Measurements from ENCODE around the gene POLR2B. TPM values are rescaled to one million over a fixed set of nuclear protein-coding genes. Genes with fewer than 3 reads are reported as not detected.
"Not testable (repeated sequence)": the region's sequence is repeated elsewhere in the genome, so short reads cannot be mapped to it uniquely, and the experiment has no call there.

The POLR2B gene
- total RNA-seq: 100 to 1,000 TPM in 1 of 2 experiments, 10 to 100 TPM in 1; 95.8 to 104 TPM

DNA sequence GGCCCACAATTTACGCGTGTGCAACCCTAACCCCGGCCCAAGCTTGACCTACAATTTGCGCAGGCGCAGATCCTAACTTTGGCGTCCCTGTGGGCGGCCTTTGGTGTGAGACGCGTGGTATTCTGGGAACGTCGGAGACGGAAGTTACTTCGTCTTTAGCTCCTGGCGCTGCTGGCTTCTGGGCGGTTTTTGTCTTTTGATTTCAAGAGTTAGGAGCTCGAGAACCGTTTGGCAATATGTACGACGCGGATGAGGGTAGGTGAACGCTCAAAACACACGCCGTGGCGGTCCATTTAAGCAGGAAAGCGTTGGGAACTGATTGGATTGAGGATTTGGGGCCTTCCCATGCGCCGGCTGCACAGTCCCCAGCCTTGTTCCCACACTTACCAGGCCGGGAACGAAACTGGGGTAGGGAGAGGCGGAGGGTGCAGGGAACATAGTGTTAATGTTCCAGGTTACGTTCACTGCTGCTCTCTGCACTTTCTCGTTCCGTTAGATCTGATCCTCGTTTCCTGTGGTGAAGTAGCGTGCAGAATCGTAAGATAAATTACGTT lies at the start of gene POLR2B:
TSS of gene POLR2B (plus strand) at position 147 of the 554 bp plus-strand sequence. CDS start at position 237, 90 bp downstream.
- Mint-ChIP-seq H3K27ac (peak within 1 kb of the TSS; percentile 99), H3K36me3 (ENCODE audit: low read depth) (peaks cover 48% of the 10 kb centered on the region)

DNA sequence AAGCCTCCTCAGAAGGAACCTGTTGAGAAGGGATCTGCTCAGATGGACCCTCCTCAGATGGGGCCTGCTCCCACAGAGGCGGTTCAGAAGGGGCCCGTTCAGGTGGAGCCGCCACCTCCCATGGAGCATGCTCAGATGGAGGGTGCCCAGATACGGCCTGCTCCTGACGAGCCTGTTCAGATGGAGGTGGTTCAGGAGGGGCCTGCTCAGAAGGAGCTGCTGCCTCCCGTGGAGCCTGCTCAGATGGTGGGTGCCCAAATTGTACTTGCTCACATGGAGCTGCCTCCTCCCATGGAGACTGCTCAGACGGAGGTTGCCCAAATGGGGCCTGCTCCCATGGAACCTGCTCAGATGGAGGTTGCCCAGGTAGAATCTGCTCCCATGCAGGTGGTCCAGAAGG lies 48.1 kb upstream of the POLR2B start:
- Mint-ChIP-seq H3K27ac (no peak overlapping the region), H3K4me3 (no peak overlapping the region), H3K9me3 (no peaks in the 10 kb centered on the region), H3K27me3 (ENCODE audit: low read depth) (no peaks in the 10 kb centered on the region), H3K4me1 (ENCODE audit: low read depth) (peaks cover 29% of the 10 kb centered on the region), H3K36me3 (ENCODE audit: low read depth) (peaks cover 20% of the 10 kb centered on the region)
- intact Hi-C loops (cut with micrococcal nuclease): no loop called here
- DNase-seq: no peak
- CTCF ChIA-PET: no interaction called here

More for the DNA sequence above, at the start of gene POLR2B:
- Mint-ChIP-seq H3K9me3 (peaks cover 3% of the 10 kb centered on the region), H3K4me1 (ENCODE audit: low read depth) (peaks cover 45% of the 10 kb centered on the region), H3K27me3 (ENCODE audit: low read depth) (no peaks in the 10 kb centered on the region), H3K4me3 (peak within 1 kb of the TSS; percentile 100)
- peak; percentile 93 for DNase-seq
- CTCF ChIA-PET: interaction anchor here (1.0 to 1.3 kb wide), 2 partner anchors 16 to 72 kb away, joined by 3 read pairs; partner anchors contain the start of gene REST
- intact Hi-C loops (cut with micrococcal nuclease): loop anchor here (1.0 to 10.0 kb wide), 8 partner anchors 327 to 1632 kb away; partner anchors contain the start of genes AASDH, CLOCK, EXOC1 and PAICS

DNA sequence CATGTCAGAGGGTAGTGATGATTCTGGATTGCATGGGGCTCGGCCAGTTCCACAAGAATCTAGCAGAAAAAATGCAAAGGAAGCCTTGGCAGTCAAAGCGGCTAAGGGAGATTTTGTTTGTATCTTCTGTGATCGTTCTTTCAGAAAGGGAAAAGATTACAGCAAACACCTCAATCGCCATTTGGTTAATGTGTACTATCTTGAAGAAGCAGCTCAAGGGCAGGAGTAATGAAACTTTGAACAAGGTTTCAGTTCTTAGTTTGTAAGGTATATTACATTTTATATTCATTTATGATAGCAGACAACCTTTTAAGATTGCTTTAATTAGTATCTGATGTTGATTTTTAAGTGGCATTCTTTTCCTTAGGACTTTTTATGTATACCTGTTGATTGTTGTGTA lies 46.8 kb upstream of the POLR2B start:
- Mint-ChIP-seq H3K27ac (no peak overlapping the region), H3K4me3 (no peak overlapping the region), H3K36me3 (ENCODE audit: low read depth) (peaks cover 21% of the 10 kb centered on the region), H3K9me3 (no peaks in the 10 kb centered on the region), H3K27me3 (ENCODE audit: low read depth) (no peaks in the 10 kb centered on the region), H3K4me1 (ENCODE audit: low read depth) (peaks cover 29% of the 10 kb centered on the region)
- intact Hi-C loops (cut with micrococcal nuclease): no loop called here
- no peak for DNase-seq
- CTCF ChIA-PET: interaction anchor here (1.2 kb wide), 1 partner anchor 23 kb away, joined by 3 read pairs; no protein-coding TSS in a partner anchor

DNA sequence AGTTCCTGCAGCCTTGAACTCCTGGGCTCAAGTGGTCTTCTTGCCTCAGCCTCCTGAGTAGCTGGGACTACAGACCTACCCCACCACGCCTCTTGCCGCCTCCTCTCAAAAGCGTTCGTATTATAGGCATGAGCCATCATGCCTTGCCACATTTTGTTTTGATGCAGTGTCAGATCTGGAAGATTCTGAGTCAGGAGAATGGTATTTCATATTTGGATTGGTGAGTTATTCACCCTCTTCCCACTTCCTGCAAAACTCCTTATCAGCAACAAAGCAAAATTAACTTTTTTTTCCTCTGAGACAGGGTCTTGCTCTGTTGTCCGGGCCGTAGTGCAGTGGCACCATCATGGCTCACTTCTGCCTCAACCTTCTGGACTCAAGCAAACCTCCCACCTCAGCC lies 41.4 kb upstream of the POLR2B start:
- peaks cover 15% of the 10 kb centered on the region for H3K36me3 Mint-ChIP-seq (ENCODE audit: low read depth)
- CTCF ChIA-PET: no interaction called here
- intact Hi-C loops (cut with micrococcal nuclease): no loop called here
- peaks cover 8% of the 10 kb centered on the region for H3K4me1 Mint-ChIP-seq (ENCODE audit: low read depth)
- H3K9me3 Mint-ChIP-seq: no peaks in the 10 kb centered on the region
- DNase-seq: no peak
- H3K4me3 Mint-ChIP-seq: no peak overlapping the region
- no peaks in the 10 kb centered on the region for H3K27me3 Mint-ChIP-seq (ENCODE audit: low read depth)
- peak overlapping the region; percentile 7 for H3K27ac Mint-ChIP-seq

DNA sequence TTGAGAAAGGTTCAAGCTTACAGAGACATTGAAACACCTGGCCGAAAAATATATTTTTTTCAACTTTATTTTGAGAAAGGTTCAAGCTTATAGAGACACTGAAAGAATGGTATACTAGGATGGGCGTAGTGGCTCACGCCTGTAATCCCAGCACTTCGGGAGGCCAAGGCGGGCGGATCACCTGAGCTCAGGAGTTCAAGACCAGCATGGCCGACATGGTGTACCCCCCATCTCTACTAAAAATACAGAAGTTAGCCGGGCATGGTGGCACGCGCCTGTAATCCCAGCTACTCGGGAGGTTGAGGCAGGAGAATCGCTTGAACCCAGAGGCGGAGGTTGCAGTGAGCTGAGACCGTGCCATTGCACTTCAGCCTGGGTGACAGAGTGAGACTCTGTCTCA lies 38.9 kb upstream of the POLR2B start:
- H3K36me3 Mint-ChIP-seq (ENCODE audit: low read depth): peaks cover 14% of the 10 kb centered on the region
- H3K4me1 Mint-ChIP-seq (ENCODE audit: low read depth); CTCF ChIA-PET; H3K9me3 Mint-ChIP-seq; H3K27me3 Mint-ChIP-seq (ENCODE audit: low read depth); intact Hi-C loops (cut with micrococcal nuclease); H3K4me3 Mint-ChIP-seq; DNase-seq; H3K27ac Mint-ChIP-seq: not testable (repeated sequence)

DNA sequence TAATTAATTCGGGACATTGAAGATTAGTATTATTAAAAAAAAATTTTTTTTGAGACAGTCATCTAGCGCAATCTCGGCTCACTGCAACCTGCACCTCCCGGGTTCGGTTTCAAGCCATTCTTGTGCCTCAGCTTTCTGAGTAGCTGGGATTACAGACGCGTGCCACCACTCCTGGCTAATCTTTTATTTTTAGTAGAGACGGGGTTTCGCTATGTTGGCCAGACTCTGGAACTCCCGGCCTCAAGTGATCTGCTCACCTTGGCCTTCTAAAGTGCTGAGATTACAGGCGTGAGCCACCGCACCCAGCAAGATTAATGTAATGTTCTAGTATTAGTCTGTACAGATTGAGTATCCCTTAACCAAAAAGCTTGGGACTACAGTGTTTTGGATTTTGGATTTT lies 38.3 kb upstream of the POLR2B start:
- CTCF ChIA-PET: interaction anchor here (1.1 kb wide), 1 partner anchor 20 kb away, joined by 3 read pairs; no protein-coding TSS in a partner anchor
- H3K4me3 Mint-ChIP-seq: no peak overlapping the region
- H3K4me1 Mint-ChIP-seq (ENCODE audit: low read depth): no peaks in the 10 kb centered on the region
- no peak overlapping the region for H3K27ac Mint-ChIP-seq
- H3K9me3 Mint-ChIP-seq: no peaks in the 10 kb centered on the region
- peaks cover 14% of the 10 kb centered on the region for H3K36me3 Mint-ChIP-seq (ENCODE audit: low read depth)
- DNase-seq: no peak
- H3K27me3 Mint-ChIP-seq (ENCODE audit: low read depth): no peaks in the 10 kb centered on the region
- intact Hi-C loops (cut with micrococcal nuclease): no loop called here

DNA sequence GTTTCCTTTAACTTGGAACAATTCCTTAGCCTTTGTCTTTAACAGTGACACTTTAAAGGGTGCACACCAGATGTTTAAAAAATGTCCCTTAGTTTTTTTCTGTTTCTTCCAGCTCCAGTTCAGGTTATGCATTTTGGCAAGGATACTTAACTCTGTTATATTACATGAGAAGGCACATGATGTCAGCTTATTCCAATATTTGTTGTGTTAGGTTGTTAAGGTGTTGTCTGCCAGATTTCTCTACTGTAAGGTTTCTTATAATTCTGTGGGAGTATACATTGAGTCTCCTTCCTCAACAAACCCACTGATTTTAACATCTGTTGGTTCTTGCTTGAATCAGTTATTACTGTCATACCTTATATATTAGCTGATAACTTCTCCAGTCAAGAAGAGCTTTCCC lies 37.7 kb upstream of the POLR2B start:
- no peaks in the 10 kb centered on the region for H3K9me3 Mint-ChIP-seq
- intact Hi-C loops (cut with micrococcal nuclease): no loop called here
- H3K4me1 Mint-ChIP-seq (ENCODE audit: low read depth): no peaks in the 10 kb centered on the region
- H3K27ac Mint-ChIP-seq: no peak overlapping the region
- H3K27me3 Mint-ChIP-seq (ENCODE audit: low read depth): no peaks in the 10 kb centered on the region
- CTCF ChIA-PET: interaction anchor here (1.1 kb wide), 1 partner anchor 20 kb away, joined by 3 read pairs; no protein-coding TSS in a partner anchor
- no peak for DNase-seq
- no peak overlapping the region for H3K4me3 Mint-ChIP-seq
- peaks cover 14% of the 10 kb centered on the region for H3K36me3 Mint-ChIP-seq (ENCODE audit: low read depth)

DNA sequence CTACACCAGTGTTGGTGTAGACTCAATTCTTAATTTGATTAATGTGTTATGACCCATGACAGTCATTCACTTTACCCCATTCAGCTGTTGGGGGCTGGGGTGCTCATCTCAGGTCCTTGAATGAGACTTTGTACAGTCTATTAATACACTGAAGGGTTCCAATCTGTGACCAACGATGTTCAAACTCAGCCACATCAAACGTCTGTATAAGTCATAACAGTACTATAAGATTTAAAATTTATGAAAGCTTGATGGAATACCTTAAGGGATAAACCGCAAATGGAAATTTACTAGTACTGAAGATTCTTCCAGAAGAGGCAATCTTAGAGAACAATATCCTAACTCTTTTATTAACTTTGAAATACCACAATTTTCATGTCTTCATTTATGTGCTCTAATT lies 37.3 kb upstream of the POLR2B start:
- H3K36me3 Mint-ChIP-seq (ENCODE audit: low read depth): peaks cover 14% of the 10 kb centered on the region

DNA sequence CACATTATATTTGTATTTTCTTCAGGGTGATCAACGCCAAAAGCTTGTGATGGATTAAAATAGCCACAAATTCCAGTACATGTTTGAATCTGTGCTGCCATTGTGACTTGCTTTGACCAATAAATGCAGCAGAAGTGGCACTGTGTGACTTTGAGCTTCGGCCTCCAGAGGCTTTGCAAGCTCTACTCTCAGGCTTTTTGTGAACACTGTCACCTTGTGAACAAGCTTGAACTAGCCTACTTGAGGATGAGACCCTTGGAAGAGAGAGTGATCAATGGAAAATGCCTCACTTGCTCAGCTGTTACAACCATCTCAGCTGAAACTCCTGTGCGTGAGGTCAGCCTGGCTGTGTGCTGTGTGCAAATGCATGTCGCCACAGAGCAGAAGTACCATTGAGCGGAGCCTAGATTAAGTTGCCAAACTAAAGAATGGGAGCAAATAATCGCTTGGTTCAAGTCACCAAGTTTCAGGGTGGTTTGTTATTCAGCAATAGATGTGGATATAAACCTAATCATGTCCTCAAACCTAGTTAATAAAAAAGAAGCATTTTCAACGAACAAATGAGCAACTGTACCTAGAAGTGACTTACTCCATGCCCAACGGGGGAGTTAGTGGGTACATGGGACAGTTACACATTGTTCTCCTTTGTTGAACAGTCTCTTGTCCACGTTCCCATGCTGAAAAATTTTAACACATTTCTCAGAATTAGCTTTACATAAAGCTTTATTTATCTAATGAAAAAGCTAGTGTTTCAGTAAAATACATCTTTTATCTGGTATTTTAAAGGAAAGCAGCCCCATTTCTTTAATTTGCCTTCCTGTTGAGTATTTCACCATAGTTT lies 24.8 kb upstream of the POLR2B start:
- no peaks in the 10 kb centered on the region for H3K4me1 Mint-ChIP-seq (ENCODE audit: low read depth)
- H3K4me3 Mint-ChIP-seq: no peak overlapping the region
- H3K9me3 Mint-ChIP-seq: no peaks in the 10 kb centered on the region
- intact Hi-C loops (cut with micrococcal nuclease): no loop called here
- H3K36me3 Mint-ChIP-seq (ENCODE audit: low read depth): no peaks in the 10 kb centered on the region
- H3K27ac Mint-ChIP-seq: no peak overlapping the region
- H3K27me3 Mint-ChIP-seq (ENCODE audit: low read depth): no peaks in the 10 kb centered on the region
- no peak for DNase-seq
- CTCF ChIA-PET: interaction anchor here (0.6 kb wide), 1 partner anchor 39 kb away, joined by 3 read pairs; no protein-coding TSS in a partner anchor

More for the DNA sequence above, 37.3 kb upstream of the POLR2B start:
- H3K4me1 Mint-ChIP-seq (ENCODE audit: low read depth): no peaks in the 10 kb centered on the region
- DNase-seq: no peak
- no peaks in the 10 kb centered on the region for H3K27me3 Mint-ChIP-seq (ENCODE audit: low read depth)
- H3K27ac Mint-ChIP-seq: no peak overlapping the region
- H3K9me3 Mint-ChIP-seq: no peaks in the 10 kb centered on the region
- H3K4me3 Mint-ChIP-seq: no peak overlapping the region
- CTCF ChIA-PET: interaction anchor here (0.9 to 1.1 kb wide), 2 partner anchors 8 to 19 kb away, joined by 3 read pairs; no protein-coding TSS in a partner anchor
- intact Hi-C loops (cut with micrococcal nuclease): no loop called here

DNA sequence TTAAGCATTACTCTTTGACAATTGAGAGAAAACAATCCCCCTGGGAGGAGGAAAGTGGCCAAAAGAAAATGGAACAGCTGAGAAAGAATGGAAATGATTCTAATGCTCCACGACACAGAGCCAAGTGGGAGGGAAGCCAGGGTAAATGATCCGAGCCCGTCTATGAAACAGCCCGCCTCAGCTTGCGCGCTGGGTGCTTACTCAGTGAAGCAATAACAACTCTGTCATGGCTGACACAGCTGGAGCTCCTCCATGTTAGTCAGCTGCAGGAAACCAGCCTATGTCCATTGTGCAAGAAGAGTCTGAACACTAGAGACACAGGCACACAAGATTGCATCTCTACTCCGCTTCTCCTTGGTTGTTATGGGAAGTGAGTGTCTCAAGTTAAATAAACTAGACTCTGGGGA lies 20.6 kb upstream of the POLR2B start:
- Mint-ChIP-seq H3K4me3 (no peak overlapping the region), H3K27ac (no peak overlapping the region)

DNA sequence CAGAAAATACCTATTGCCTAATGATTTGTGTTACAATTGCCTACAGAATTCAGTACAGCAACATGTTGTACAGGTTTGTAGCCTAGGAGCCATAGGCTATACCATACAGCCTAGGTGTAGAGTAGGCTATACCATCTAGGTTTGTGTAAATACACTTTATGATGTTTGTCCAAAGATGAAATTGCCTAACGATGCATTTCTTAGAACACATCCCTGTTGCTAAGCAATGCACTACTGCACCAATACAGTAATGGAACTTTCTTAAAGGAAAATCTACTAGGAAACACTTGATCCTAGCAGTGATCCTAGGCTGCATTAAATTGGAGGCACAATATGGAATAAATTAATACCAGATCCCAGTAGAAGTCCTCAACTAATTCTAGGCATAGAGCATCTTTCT lies 19.6 kb upstream of the POLR2B start:
- Mint-ChIP-seq H3K36me3 (ENCODE audit: low read depth) (peaks cover 11% of the 10 kb centered on the region), H3K4me3 (no peak overlapping the region), H3K27me3 (ENCODE audit: low read depth) (no peaks in the 10 kb centered on the region), H3K27ac (no peak overlapping the region), H3K9me3 (no peaks in the 10 kb centered on the region), H3K4me1 (ENCODE audit: low read depth) (peaks cover 1% of the 10 kb centered on the region)
- no peak for DNase-seq
- intact Hi-C loops (cut with micrococcal nuclease): no loop called here
- CTCF ChIA-PET: interaction anchor here (1.2 to 1.4 kb wide), 2 partner anchors 10 to 21 kb away, joined by 4 to 5 read pairs; no protein-coding TSS in a partner anchor

More for the DNA sequence above, 20.6 kb upstream of the POLR2B start:
- DNase-seq: no peak
- Mint-ChIP-seq H3K4me1 (ENCODE audit: low read depth) (peaks cover 1% of the 10 kb centered on the region), H3K36me3 (ENCODE audit: low read depth) (peaks cover 9% of the 10 kb centered on the region), H3K27me3 (ENCODE audit: low read depth) (no peaks in the 10 kb centered on the region), H3K9me3 (no peaks in the 10 kb centered on the region)
- intact Hi-C loops (cut with micrococcal nuclease): no loop called here
- CTCF ChIA-PET: interaction anchor here (0.6 kb wide), 1 partner anchor 71 kb away, joined by 5 read pairs; no protein-coding TSS in a partner anchor

DNA sequence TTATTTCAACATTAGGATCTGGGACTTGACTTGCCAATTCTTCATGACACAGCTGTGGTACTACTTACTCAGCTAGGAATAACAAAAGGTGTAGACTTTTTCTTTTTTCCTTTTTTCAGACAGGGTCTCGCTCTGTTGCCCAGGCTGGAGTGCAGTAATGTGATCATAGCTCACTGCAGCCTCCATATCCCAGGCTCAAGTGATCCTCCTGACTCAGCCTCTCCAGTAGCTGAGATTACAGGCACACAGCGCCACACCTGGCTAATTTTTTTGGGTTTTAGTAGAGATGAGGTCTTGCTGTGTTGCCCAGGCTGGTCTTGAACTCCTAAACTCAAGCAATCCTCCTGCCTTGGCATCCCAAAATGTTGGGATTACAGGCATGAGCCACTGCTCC lies 17.6 kb upstream of the POLR2B start:
- CTCF ChIA-PET: interaction anchor here (0.7 to 1.3 kb wide), 3 partner anchors 12 to 73 kb away, joined by 3 read pairs; no protein-coding TSS in a partner anchor
- DNase-seq: no peak
- intact Hi-C loops (cut with micrococcal nuclease): no loop called here
- Mint-ChIP-seq H3K27me3 (ENCODE audit: low read depth) (no peaks in the 10 kb centered on the region), H3K9me3 (no peaks in the 10 kb centered on the region), H3K36me3 (ENCODE audit: low read depth) (peaks cover 20% of the 10 kb centered on the region), H3K4me3 (no peak overlapping the region), H3K4me1 (ENCODE audit: low read depth) (peaks cover 3% of the 10 kb centered on the region), H3K27ac (peak overlapping the region; percentile 36)
